GM12878 (cell line): ENCODE measurements around the gene NEK1.

Source experiments
- CBFB ChIP-seq: IDR thresholded peaks from 2 replicates; pipeline ENCODE4 v1.6.1; 2016; ENCODE audit warnings: antibody characterized with exemption, low read depth
- CTCF ChIP-seq, 3 experiments: IDR thresholded peaks in 2 of 3; conservative IDR thresholded peaks in 1 of 3; 2 replicates each; pipeline ENCODE4 v1.5.1; 2011; ENCODE audit warnings: low read depth in 3 of 3, low read length in 3 of 3, mild to moderate bottlenecking in 3 of 3, control low read depth in 2 of 3, moderate library complexity in 2 of 3, inconsistent platforms in 1 of 3, mixed read lengths in 1 of 3; ENCODE audit not compliant: control insufficient read depth in 2 of 3, insufficient read depth in 1 of 3; ENCODE audit errors: extremely low read depth in 1 of 3
- HDGF ChIP-seq: fragments of 450-650 bp; IDR thresholded peaks from 2 replicates; pipeline ENCODE4 v1.6.1; 2016; ENCODE audit warnings: antibody characterized with exemption
- JUND ChIP-seq: IDR thresholded peaks from 2 replicates; pipeline ENCODE4 v1.6.1; 2012; ENCODE audit warnings: low read depth, mild to moderate bottlenecking, low read length, improper control_type of control experiment, moderate library complexity
- NFYA ChIP-seq: IDR thresholded peaks from 2 replicates; pipeline ENCODE4 v1.6.1; 2011; ENCODE audit warnings: low read depth, mild to moderate bottlenecking, low read length, improper control_type of control experiment, borderline replicate concordance
- POLR2A ChIP-seq: IDR thresholded peaks from 2 replicates; pipeline ENCODE4 v1.6.1; 2011; ENCODE audit warnings: low read depth, mild to moderate bottlenecking, low read length
- RFX5 ChIP-seq: IDR thresholded peaks from 2 replicates; pipeline ENCODE4 v1.6.1; 2011; ENCODE audit warnings: low read depth, low read length, improper control_type of control experiment

DNA sequence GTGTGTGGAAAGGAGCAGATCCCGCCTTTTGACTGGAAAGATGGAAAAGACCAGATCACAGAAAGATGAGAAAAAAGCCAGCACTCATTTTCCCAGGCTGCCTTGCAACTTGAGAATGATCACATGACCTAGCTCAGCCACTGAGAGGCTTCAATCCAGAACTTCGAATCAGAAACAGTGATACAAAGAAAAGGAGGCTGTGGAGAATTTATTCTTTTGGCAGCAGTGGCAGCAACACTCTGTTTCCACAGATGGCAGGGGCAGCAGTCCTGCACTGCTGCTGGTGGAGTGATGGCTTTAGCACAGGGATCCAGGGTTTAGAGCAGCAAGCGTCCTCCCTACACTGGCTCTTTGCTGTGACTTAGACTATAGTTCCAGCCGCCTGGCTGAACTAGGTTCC lies 263.8 kb downstream of the NEK1 start:
- TF ChIP-seq CBFB, result no peak
- TF ChIP-seq JUND, result no peak
- no peak for TF ChIP-seq CTCF (IDR thresholded peaks at IDR 0.05 in 2 of 3, conservative IDR thresholded peaks at IDR 0.05 in 1 of 3; ENCODE audit: control insufficient read depth in 2 of 3, extremely low read depth in 1 of 3, insufficient read depth in 1 of 3, low read depth in 3 of 3, low read length in 3 of 3)
- TF ChIP-seq RFX5, result no peak
- TF ChIP-seq HDGF, result no peak
- no peak for TF ChIP-seq POLR2A
- TF ChIP-seq NFYA, result no peak
